HL-60 (cell line): ENCODE data around the gene ATP6AP1.
A peak's percentile ranks its signal among the peaks of the same experiment; 100 is the strongest.

Source experiments
- CTCF ChIP-seq: IDR thresholded peaks from one replicate; pipeline ENCODE4 v1.5.1; 2011; ENCODE audit warnings: low read length, control low read depth, inconsistent platforms; ENCODE audit not compliant: insufficient read depth
- POLR2AphosphoS5 ChIP-seq: IDR thresholded peaks from 2 replicates; pipeline ENCODE4 v1.6.1; 2012; ENCODE audit warnings: low read depth

- TF ChIP-seq CTCF (no peak), POLR2AphosphoS5 (peak; percentile 98)
Observed at GRCh38 chrX:154401045-154401799, 27.3 kb upstream of the ATP6AP1 start.
